ENCODE results near the gene KCNMA1.

Gene KCNMA1

DNA sequence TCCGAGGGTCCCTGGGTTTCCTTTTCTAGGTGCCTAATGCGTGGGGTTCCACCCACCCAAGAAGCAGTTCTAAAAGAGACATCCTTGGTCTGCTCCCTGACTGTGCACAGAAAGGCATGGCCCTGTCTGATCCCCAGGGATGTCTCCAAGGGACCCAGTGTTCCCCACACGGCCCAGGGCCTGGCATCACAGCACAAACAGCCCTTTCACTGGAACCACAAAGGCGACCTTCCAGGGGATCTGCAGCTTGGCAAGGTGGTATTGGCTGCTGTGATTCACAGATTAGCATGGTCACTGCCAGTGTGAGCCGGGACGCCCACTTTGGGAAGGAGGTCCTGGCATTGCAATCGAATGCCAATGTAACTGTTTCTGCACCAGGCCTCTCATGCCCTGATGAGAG, 6.4 kb downstream of the KCNMA1 start:
- no peak for DNase-seq

DNA sequence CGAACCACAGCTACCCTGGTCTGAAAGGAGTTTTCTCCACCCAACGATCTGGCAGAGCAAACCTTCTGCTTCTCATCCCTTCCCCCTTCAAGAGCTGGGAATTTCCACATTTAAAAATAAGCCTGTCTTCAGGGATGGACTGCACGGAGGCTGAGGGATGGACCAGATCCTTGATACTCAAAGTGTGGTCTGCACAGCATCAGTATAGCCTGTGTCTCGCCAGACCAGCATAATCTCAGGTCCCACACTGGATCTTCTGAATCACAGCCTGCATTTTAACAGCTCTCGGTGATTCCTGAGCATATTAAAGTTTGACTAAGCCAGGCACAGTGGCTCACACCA, 7.1 kb downstream of the KCNMA1 start:
- no peak for DNase-seq

DNA sequence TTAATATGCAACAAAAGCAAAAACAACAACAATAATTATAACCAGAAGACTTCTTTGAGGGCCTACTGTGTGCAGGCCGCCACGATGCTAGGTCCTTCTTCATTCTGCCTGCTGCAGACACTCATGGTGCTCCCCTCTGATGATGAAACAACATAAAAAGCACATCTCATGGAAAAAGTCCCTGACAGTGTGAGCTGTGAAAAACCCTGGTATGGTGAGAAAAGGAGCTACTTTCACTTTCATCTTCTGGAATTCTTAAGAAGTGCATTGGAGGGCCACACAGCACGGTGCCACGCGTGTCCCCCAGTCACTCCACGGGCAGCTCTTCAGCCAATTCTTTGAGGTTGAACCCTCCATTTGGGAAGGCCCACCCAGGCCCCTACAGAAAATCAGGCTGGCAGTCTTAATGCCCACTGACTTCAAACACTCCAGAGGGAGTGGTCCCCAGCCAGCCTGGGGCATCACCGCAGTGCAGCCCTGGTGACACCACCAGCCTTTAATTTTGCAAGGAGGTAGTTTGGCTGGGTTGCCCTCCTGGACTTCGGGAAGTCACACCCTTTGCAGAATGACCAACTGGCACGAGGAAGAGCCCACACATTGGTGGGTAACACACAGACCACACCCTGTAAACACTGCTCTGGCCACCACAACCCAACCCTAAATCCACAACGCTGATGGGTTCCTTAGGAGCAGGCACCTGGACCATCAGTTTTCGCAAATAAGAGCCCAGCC, 7.7 kb downstream of the KCNMA1 start:
- peak; percentile 69 for DNase-seq

DNA sequence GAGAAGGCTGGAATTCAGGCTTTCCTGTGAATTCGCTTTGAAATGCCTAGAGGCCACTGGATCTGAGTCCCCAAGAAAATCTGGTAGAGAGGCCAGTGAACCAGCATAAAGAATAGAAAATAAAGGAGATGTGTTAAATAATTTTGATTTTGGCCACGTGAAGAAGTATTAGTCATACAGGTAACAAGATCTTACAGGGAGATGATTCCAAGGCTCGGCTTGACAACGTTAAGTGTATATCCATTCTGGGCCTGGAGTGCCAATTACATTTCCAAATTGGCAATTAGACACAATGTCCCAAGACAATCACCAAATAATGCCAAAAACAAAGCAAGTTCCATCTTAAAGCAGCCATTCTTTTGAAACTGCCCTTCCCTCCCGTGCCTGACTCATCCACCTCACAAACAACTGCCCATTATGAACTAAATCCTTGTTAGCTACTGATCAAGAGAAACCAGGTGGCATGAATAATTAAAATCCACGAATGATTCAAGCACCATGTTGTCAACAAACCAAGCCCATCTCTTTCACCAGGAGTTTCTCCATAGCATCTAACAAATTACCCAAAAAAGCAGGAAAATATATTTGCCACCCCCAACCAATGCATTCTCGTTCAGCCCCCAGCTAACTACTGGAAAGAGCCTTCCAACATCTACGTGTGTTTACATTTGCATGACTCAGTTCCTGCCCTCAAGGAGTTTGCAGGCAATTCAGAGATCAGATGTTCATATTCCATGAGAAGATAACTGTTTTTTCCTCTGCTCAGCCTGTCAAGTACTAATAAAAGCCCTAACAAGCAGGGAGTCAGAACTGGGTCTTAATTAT, 8.5 kb downstream of the KCNMA1 start:
- no peak for DNase-seq

DNA sequence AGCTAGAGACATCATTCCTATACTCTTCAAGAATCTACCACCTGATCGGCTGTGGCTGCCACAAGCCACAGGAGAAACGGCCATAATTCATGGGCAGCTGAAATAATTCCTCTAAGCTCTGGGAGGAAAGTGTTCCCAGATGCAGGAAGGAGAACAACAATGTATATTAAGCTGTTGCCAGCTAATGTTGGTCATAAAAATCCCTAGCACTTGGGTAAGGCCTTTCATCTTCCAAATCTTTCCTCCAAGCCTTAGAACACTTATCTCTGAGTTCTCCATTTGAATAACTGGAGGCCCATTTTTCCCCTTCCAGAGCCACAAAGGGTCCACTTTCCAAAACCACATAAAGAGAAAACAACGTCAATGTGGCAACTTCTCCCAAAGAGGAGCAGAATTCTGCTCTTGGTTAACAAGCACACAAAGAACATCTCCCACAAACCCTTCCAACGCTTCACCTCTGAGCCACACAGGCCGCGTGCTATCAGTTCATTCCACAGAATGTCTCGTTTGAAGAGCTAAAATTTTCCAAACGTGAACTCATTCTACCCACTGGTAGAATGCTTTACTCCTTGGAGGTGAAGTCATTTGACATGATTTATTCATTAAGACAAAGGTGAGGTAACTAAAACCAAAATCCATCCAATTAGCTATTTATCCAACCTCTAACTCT, 11.2 kb downstream of the KCNMA1 start:
- DNase-seq = no peak

DNA sequence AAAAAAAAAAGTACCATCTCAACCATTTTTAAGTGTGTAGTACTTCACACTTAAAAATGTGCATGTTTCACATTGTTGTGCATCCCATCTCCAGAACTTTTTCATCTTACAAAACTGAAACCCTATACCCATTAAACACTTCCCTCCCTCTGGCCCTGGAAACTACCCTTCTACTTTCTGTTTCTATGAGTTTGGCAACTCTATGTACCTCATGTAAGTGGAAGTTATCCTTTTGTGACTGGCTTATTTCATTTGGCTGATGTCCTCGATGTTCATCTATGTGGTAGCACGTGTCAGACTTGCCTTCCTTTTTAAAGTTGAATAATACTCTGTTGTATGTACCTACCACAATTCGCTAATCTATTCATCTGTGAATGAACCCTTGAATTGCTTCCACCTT, 12.2 kb downstream of the KCNMA1 start:
- DNase-seq = peak; percentile 92

DNA sequence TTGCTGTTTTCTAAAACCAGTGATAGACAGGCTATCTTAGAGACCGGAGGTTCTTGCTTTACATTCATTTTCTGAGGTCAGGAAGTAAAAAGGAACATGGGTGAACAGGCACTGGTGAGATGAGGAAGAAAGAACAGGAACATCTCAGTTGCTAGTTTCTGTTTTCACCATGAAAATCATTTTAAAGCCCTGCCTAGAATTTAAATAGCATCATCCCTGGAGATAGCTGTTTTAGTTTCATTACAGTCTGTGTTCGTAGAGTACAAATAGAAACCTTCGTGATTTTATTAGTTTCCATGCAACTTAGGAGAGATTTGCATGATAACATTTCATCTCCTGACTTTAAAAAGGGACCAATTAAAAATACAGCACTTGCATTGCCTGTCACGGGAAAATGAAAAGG, 14.7 kb downstream of the KCNMA1 start:
- DNase-seq = peak; percentile 87

DNA sequence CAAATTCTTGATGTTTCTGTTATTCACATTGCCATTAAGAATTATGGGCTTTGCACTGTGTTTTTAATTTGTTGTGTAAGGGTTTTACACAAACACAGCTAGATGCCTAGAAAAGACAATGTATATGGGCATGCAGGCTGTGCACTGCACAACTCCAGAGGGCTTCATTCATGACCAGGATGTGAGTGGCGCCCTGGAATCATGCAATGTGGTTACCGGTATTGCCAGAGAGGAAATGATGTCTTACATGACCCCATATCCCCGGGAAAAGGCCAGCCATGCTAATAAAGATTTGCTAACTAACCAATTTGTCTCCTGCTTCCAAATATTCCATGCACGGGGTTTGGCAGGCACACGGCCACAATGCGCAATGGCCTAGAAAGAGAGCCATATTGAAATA, 16.9 kb downstream of the KCNMA1 start:
- peak; percentile 56 for DNase-seq

DNA sequence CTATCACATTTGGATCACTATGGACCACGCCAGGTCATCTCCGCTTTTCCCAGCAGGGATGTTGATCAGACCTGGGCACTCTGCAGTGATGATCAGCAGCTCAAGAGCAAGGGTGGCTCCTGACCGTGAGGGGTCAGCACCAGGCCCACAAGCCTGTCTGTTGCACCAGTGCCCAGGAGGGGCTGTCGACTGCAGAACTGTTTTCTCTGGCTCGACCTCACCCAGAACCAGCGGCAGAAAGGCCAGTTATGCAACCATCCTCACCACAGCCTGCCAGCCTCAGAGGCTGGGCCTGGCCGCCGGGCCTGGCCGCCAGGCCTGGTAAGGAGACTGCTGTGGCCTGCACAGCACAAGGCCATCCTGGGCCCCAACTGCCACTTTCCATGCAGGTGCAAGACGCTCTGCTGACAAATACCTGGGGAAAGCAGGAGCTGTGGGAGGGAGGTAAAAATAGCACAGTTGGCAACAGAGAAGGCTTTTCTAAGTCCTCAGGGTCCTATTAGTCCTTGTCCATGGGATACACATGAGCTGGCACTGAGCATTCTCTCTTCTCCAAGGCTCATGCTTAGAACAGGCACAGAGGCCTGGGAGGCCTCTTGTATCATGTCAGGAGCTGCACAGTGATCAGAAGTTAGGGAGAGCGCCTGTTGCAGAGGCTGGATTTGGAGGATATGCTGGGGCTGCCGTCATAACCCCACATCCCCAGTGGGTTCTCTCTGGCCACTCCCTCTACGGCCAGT, 17.5 kb downstream of the KCNMA1 start:
- no peak for DNase-seq

DNA sequence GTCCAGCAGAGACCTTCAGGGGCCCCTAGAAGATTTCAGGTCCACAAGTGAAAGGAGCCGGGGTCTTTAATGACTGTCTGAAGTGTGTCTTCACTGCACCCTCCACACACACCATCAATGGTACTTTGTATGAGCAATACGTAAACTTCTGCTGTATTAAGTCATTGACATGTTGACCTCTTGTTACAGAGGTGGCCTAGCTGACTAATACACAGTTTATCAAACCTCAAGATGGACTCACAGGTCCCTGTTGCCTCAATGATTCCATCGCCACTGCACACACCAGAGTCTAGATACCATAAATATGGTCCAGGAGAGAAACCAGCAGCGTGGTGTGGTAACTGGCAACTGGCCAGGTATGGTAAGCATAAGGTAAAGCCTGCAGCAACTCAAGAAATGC, 19.5 kb downstream of the KCNMA1 start:
- DNase-seq = no peak

DNA sequence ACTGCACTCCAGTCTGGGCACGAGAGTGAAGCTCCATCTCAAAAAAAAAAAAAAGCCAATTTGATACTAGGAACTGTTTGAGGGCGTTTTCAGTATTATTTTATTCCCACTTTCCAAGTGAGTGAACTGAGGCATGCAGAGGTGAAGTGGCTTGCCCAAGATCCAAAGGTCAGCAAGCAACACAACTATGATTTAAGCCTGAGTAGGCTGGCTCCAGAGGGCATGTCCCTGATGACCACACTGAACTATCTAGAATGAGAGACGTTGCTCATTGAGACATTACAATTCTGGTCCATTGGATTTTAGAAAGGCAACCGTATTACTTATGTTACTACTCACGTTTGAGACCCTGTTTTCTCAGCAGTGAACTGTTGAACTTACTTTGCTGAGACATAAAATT, 20.8 kb downstream of the KCNMA1 start:
- DNase-seq = no peak

DNA sequence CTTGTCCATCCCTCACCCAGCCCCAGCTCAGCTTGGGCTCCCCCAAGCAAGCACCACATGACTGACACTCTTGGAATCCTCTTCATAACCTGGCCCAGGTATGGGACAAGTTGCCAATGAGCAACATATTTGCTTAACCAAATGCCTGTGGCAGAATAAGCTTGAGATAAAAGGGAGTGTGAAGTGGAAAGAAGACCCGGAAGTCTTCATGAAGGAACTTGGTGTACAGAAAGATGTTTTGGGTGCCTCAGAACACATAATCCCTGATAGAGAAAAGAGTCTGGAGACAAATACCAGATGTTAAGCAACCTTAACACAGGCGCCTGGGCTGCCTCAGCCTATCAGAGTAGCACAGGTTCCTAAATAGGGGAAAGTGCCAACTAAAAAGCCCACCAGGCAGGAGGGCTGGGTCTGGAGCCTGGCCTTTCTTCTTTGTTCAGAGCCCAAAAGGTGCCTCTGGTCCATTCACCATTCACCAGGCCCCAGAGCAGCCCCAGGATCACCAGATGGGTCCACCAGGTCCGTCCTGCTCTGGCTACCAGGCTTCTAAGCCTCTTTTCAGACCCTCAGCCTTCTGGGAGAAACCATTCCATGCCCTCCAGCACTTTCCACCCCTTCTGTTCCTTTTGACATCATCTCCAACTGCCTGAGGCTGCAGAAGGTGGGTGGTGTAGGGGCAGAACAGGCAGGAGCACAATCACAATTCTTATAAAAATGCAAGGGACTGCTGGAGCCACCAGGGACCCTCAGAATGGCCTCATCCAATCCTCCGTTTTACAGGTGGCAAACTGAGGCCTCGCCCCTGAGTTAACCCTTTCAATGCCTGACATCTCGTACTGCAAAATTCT, 22.6 kb downstream of the KCNMA1 start:
- no peak for DNase-seq

DNA sequence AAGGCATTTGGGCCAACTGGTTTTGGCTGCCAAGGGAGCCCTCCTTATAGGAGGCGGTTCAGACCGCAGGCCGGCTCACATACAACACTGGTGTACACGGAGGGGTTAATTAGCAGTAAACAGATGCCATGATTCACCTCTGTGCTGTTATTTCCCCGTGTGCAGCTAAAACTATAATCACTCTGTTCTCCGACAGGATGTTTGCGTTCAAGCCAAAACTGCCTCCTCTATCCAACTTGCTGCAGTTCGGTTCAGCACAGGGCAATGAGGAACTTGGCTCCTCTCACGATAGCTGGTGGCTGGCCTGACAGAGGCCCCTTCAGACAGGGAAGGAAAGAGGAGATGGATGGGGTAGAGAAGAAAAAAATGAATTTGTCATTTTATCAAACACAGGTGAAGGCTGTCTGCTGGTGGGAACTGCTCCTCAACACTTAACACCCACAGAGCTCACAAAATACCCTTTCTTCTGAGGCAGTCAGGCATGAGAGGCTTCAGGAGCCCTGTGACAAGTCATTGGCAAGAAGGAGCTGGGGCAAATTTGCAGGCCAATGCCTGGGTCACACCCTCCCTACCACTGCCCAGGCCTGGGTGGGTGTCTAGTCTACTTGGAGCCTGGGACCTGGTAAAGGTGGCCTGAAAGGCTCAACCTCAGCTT, 24.0 kb downstream of the KCNMA1 start:
- no peak for DNase-seq

DNA sequence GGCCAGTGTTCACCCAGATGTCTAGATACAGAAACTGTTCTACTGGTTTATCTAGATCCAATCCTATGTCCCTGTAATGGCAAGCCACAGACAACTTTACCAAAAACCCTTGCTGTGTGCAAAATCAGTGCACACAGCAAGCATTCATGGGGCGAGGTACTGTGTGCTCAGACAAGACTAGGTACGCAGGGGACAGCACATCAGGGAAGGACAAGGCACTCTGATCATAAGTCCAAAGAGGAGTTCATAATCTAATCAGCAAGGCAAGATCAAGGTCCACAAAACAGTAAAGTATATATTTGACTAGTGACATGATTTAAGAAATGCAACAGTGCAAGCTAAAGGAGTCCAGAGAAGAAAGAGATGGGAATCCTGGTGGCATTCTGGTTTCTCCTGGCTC, 25.9 kb downstream of the KCNMA1 start:
- no peak for DNase-seq

DNA sequence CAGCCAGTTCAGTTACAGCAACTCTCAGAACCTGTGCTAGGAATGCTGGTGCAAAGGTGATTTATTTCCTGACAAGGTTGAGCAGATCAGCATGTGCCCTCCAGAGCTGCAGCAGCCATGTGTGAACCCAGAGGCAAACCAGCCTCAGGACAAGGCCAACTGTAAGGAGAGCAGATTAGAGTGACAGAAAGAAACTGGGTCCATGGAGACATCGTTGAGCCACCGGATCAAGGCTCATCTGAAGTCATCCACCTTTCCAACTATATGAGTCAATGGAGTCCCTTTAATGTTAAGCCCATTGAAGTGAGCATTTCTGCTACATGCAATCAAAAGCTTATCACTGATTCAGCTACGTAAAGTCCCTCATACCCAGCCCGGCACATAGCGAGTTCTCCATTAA, 26.4 kb downstream of the KCNMA1 start:
- DNase-seq = no peak

DNA sequence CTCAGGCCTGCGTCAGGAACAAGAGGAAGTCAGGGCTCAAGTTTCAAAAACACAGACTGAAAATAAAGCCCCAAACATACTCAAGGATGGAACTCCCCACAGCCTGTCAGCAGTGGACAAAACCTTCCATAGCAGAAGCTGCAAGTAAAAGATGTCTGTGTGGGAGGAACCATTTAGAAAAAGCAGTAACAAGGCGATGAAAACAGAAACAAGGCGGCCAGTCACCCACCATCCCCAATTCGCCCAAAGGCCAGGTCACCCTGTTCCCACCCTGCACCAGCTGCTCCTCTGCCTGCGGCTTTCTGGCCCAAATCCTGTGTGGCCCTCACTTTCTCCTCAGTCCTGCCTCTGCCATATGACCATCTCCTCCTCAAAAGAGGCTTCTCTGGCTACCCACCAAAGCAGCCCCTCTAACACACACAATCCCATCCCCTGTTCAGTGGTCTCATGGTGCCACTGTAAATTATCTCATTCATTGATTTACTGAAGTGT, 27.8 kb downstream of the KCNMA1 start:
- peak; percentile 57 for DNase-seq

DNA sequence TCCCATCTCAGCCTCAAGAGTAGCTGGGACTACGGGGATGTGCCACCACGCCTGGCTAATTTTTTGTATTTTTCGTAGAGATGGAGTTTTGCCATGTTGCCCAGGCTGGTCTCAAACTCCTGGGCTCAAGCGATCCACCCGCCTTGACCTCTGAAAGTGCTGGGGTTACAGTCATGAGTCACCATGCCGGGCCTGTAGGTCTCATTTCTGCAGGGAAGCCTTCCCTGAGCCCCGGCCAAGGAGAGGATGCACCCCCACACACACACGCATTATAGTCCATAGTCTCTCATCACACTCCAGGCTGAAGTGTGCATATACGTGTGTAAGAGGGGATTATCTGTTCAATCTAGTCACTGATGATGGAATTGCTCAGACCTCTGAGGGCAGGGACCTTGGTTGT, 29.3 kb downstream of the KCNMA1 start:
- no peak for DNase-seq

DNA sequence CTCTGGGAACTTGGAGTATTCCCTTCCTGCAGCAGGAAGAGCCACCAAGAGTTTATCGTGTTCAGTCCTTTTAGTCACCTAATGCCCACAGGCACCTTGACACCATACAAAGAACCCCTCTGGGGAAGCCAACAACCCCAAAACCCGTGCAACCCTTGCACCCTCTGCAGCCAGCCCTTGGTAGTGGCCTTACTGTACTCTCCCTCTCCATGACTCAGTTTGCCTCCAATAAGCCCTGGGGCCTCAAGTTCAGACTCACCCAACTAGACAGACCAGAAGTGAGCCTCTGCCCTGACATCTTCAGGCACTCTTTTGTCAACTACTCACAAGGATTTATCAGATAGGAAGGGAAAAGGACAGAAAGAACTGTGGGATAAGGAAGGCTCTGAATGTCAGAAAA, 30.9 kb downstream of the KCNMA1 start:
- DNase-seq = no peak

DNA sequence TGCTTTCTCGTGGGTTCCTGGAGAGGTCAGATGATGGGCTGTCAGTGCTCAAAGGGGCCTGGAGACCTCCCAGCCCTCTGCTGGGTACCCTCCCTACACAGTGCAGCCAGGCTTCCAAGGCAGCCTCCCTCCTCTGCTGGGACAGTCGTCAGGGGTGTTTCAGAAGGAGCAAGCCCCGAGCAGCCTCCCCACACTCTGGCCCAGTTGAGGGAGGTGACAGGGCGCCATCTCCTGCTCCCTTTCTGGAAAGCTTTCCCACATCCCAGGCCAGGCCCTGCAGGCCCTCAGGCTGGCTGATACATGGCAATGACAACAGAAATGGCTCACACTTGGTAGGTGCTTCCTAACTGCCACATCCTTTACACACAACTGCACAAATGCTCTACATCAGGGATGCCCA, 32.1 kb downstream of the KCNMA1 start:
- no peak for DNase-seq

DNA sequence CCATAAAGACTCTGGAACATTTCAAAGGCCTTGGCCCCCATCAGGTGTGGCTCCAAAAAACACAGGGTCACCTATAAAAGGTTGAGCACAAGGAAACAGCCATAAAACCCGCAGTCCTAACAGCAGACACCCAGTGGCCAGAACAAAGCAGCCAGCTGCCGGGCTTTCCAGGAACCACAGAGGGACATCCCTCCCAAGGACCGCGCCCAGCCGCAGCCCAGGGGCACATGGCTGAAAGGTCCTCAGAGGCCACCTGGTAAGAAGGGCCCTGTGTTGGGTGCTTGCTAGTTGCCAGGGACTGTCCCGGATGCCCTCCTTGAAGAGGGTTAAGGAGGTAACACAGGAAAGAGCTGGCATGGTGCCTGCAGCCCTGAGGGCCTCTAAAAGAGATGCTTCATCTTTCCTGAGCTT, 32.7 kb downstream of the KCNMA1 start:
- DNase-seq = no peak

DNA sequence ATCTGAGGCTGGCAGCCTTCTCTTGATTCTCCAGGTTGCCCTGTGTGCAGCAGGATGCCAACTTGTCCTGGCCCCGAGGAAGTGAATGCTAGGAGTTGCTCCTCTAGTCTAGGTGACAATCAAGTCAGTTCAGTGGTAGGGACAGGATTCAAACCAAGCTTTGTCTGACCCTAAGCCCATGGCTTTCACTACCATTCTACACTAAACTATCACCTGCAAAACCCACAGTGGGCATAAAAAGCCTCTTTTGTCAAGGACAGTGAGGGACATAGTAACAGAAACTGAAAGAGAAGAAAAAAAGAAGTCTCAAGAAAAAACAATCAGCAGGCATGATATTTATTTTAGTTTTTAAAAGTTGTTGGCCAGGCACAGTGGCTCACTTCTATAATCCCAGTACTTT, 33.5 kb downstream of the KCNMA1 start:
- DNase-seq = no peak

DNA sequence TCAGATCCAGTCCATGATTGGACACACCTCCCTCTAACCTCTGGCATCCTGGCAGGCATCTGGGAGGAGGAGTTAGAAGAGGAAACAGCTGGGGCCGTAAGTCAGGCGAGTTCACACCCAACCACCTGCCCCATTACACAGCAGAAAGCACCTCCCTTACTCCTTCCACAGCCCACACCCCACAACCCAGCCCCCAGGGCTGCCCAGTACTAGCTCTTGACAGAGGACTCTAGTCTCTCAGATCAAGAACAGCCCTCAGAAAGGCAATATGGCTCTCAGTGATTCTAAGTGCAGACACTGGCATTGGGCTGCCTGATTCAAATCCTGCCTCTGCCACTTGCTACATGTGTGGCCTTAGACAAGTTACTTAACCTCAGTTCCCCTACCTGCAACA, 34.1 kb downstream of the KCNMA1 start:
- no peak for DNase-seq
